SK-N-MC (cell line): ENCODE results near the gene CPNE8.

Source experiments
- DNase-seq: peaks from one replicate; pipeline ENCODE4 v3.0.0-alpha.2; 2011; ENCODE audit warnings: low read depth, low spot score
- H3K27ac ChIP-seq: fragments of 200-600 bp; sonication (generic); 2 replicates; pipeline ENCODE4 v1.5.1; 2016; ENCODE audit warnings: mixed run types
- H3K36me3 ChIP-seq: fragments of 200-600 bp; sonication (generic); 2 replicates; pipeline ENCODE4 v1.6.1; 2017; ENCODE audit warnings: antibody characterized with exemption, low read length, mixed read lengths; ENCODE audit not compliant: insufficient read depth
- H3K4me3 ChIP-seq: fragments of 200-600 bp; sonication (generic); 2 replicates; pipeline ENCODE4 v1.5.1; 2016
- H3K9ac ChIP-seq: fragments of 200-600 bp; sonication (generic); 2 replicates; pipeline ENCODE4 v1.8.0; 2017; ENCODE audit warnings: mixed run types, mixed read lengths; ENCODE audit not compliant: insufficient read length
- H3K9me3 ChIP-seq: fragments of 200-600 bp; sonication (generic); 2 replicates; pipeline ENCODE4 v1.6.1; 2017; ENCODE audit warnings: low read depth, mild to moderate bottlenecking, antibody characterized with exemption, low read length, moderate library complexity, mixed read lengths
- EZH2 ChIP-seq: fragments of 200-600 bp; sonication (generic); IDR thresholded peaks from one replicate; pipeline ENCODE4 v1.6.1; 2017; ENCODE audit warnings: antibody characterized with exemption
- FOXP2 ChIP-seq: optimal IDR thresholded peaks from 2 replicates; pipeline ENCODE3; 2011; ENCODE audit warnings: mild to moderate bottlenecking, moderate library complexity; ENCODE audit not compliant: insufficient read depth; ENCODE audit errors: extremely low read length, control extremely low read depth
- POLR2AphosphoS5 ChIP-seq: IDR thresholded peaks from 2 replicates; pipeline ENCODE4 v1.6.1; 2012; ENCODE audit warnings: mild to moderate bottlenecking, low read depth, low read length, borderline replicate concordance

CPNE8 gene

GRCh38 chr12:38682521-38682920 lies 222.9 kb downstream of the CPNE8 start:
- DNase-seq: no peak
- Histone ChIP-seq H3K9me3 (no peaks in the 10 kb centered on the region), H3K9ac (no peak overlapping the region), H3K4me3 (no peak overlapping the region), H3K36me3 (no peaks in the 10 kb centered on the region), H3K27ac (no peak overlapping the region)
- no peak for TF ChIP-seq FOXP2
- no peak for TF ChIP-seq POLR2AphosphoS5
- no peak for TF ChIP-seq EZH2

- DNase-seq: peak; percentile 44
- Histone ChIP-seq H3K9me3 (no peaks in the 10 kb centered on the region), H3K36me3 (no peaks in the 10 kb centered on the region), H3K27ac (peak overlapping the region; percentile 51; the same call in 1 of the 2 replicates), H3K9ac (peak overlapping the region; percentile 52), H3K4me3 (peak overlapping the region; percentile 48; the same call in 1 of the 2 replicates)
- no peak for TF ChIP-seq EZH2
- no peak for TF ChIP-seq POLR2AphosphoS5
- no peak for TF ChIP-seq FOXP2
Observed at GRCh38 chr12:38669530-38669929, 235.9 kb downstream of the CPNE8 start.

GRCh38 chr12:38669081-38669480 lies 236.3 kb downstream of the CPNE8 start:
- H3K9ac ChIP-seq: peak overlapping the region; percentile 52

GRCh38 chr12:38666425-38666824 lies 239.0 kb downstream of the CPNE8 start:
- Histone ChIP-seq H3K9ac (no peak overlapping the region), H3K27ac (no peak overlapping the region), H3K4me3 (no peak overlapping the region), H3K9me3 (no peaks in the 10 kb centered on the region), H3K36me3 (no peaks in the 10 kb centered on the region)
- no peak for TF ChIP-seq POLR2AphosphoS5
- TF ChIP-seq FOXP2: no peak
- no peak for TF ChIP-seq EZH2
- DNase-seq: no peak

More at GRCh38 chr12:38669081-38669480, 236.3 kb downstream of the CPNE8 start:
- H3K4me3 ChIP-seq: peak overlapping the region; percentile 48; the same call in 1 of the 2 replicates
- no peak for DNase-seq
- H3K27ac ChIP-seq: no peak overlapping the region; the same call in 1 of the 2 replicates
- no peaks in the 10 kb centered on the region for H3K36me3 ChIP-seq
- H3K9me3 ChIP-seq: no peaks in the 10 kb centered on the region
- TF ChIP-seq FOXP2 (no peak), EZH2 (no peak), POLR2AphosphoS5 (no peak)

- H3K9ac ChIP-seq: no peak overlapping the region
- H3K9me3 ChIP-seq: no peaks in the 10 kb centered on the region
- H3K27ac ChIP-seq: no peak overlapping the region
- no peaks in the 10 kb centered on the region for H3K36me3 ChIP-seq
- no peak for DNase-seq
- H3K4me3 ChIP-seq: no peak overlapping the region
- TF ChIP-seq POLR2AphosphoS5 (no peak), FOXP2 (no peak), EZH2 (no peak)
Observed at GRCh38 chr12:38664661-38665269, 240.6 kb downstream of the CPNE8 start.

- no peak for TF ChIP-seq FOXP2
- TF ChIP-seq POLR2AphosphoS5: no peak
- TF ChIP-seq EZH2: no peak
- no peaks in the 10 kb centered on the region for H3K36me3 ChIP-seq
Observed at GRCh38 chr12:38662829-38663228, 242.6 kb downstream of the CPNE8 start.

GRCh38 chr12:38653650-38654049 lies 251.7 kb downstream of the CPNE8 start:
- no peak overlapping the region for H3K27ac ChIP-seq
- TF ChIP-seq POLR2AphosphoS5: no peak
- no peak for TF ChIP-seq FOXP2
- TF ChIP-seq EZH2: no peak
- H3K9ac ChIP-seq: no peak overlapping the region
- DNase-seq: no peak
- H3K4me3 ChIP-seq: no peak overlapping the region
- no peaks in the 10 kb centered on the region for H3K9me3 ChIP-seq
- no peaks in the 10 kb centered on the region for H3K36me3 ChIP-seq

More at GRCh38 chr12:38662829-38663228, 242.6 kb downstream of the CPNE8 start:
- H3K9ac ChIP-seq: no peak overlapping the region
- H3K9me3 ChIP-seq: no peaks in the 10 kb centered on the region
- DNase-seq: peak; percentile 45
- H3K4me3 ChIP-seq: no peak overlapping the region
- peak overlapping the region; percentile 19; the same call in 1 of the 2 replicates for H3K27ac ChIP-seq

GRCh38 chr12:38648813-38649212 lies 256.6 kb downstream of the CPNE8 start:
- no peak overlapping the region for H3K27ac ChIP-seq
- no peaks in the 10 kb centered on the region for H3K36me3 ChIP-seq
- H3K9ac ChIP-seq: no peak overlapping the region
- DNase-seq: no peak
- TF ChIP-seq EZH2: no peak
- no peak for TF ChIP-seq FOXP2
- no peak for TF ChIP-seq POLR2AphosphoS5
- no peak overlapping the region for H3K4me3 ChIP-seq
- H3K9me3 ChIP-seq: no peaks in the 10 kb centered on the region
